Panc1 (cell line): ENCODE data around the gene CYP3A5. TPM values are rescaled to one million over a fixed set of nuclear protein-coding genes. Genes with fewer than 3 reads are reported as not detected.

Experiments used
- ATAC-seq: fragments of 200-7000 bp; cut with Tn5 transposase; 2 replicates; pipeline ENCODE4 v1.9.1; 2020; ENCODE audit warnings: mild to moderate bottlenecking, moderate library complexity
- BruUV-seq: library from RNA; stranded (reverse); fragments of 400-500 nt; replicated peaks from 2 replicates; lab custom pipeline; 2021; lab: Mats Ljungman, UMichigan
- CTCF ChIA-PET: fragments of 300-600 bp; sonication (Branson Sonifier 250); formaldehyde crosslinking; loops from one replicate; lab custom pipeline; 2022; ENCODE audit warnings: antibody characterized with exemption; lab: Charles Lee
- POLR2A ChIA-PET: fragments of 300-600 bp; sonication (Branson Sonifier 250); formaldehyde crosslinking; loops from one replicate; lab custom pipeline; 2022; ENCODE audit warnings: antibody characterized with exemption; lab: Charles Lee
- DNase-seq: peaks from one replicate; pipeline ENCODE4 v3.0.0-alpha.2; 2010; ENCODE audit warnings: low read depth, low spot score
- H3K27ac ChIP-seq: 2 replicates; pipeline ENCODE4 v1.5.1; 2011; ENCODE audit warnings: mild to moderate bottlenecking, low read length, inconsistent platforms
- H3K27me3 ChIP-seq: fragments of 200-500 bp; sonication (Bioruptor generic); 2 replicates; pipeline ENCODE4 v1.6.0; 2014; ENCODE audit warnings: low read length, inconsistent platforms; ENCODE audit not compliant: control insufficient read depth, insufficient read depth
- H3K36me3 ChIP-seq: fragments of 200-500 bp; sonication (Bioruptor generic); 2 replicates; pipeline ENCODE4 v1.5.1; 2014; ENCODE audit warnings: inconsistent platforms, mild to moderate bottlenecking, low read length, moderate library complexity; ENCODE audit not compliant: control insufficient read depth, insufficient read depth
- H3K4me1 ChIP-seq: 2 replicates; pipeline ENCODE4 v1.5.1; 2011; ENCODE audit warnings: inconsistent platforms, mild to moderate bottlenecking, low read length, moderate library complexity; ENCODE audit not compliant: control insufficient read depth, insufficient read depth
- H3K4me3 ChIP-seq, 2 experiments: 2 replicates each; pipeline ENCODE4 v1.5.1; 2011 to 2012; ENCODE audit warnings: low read depth in 2 of 2, low read length in 2 of 2, mild to moderate bottlenecking in 2 of 2, inconsistent platforms in 1 of 2, moderate library complexity in 1 of 2
- H3K9me3 ChIP-seq: fragments of 200-500 bp; sonication (Bioruptor generic); 2 replicates; pipeline ENCODE4 v1.5.1; 2014; ENCODE audit warnings: low read depth, mild to moderate bottlenecking, inconsistent platforms, low read length, moderate library complexity; ENCODE audit not compliant: control insufficient read depth, insufficient read depth
- CTCF ChIP-seq: fragments of 450-650 bp; IDR thresholded peaks from 2 replicates; pipeline ENCODE4 v1.5.1; 2017; ENCODE audit warnings: mild to moderate bottlenecking
- POLR2AphosphoS5 ChIP-seq: IDR thresholded peaks from 2 replicates; pipeline ENCODE4 v1.6.1; 2012; ENCODE audit warnings: mild to moderate bottlenecking, low read depth, low read length, moderate library complexity
- REST ChIP-seq, 2 experiments: IDR thresholded peaks; 2 replicates each; pipeline ENCODE4 v1.6.1; 2011 to 2012; ENCODE audit warnings: low read depth in 2 of 2, control low read depth in 1 of 2, low read length in 1 of 2, mild to moderate bottlenecking in 1 of 2, moderate library complexity in 1 of 2; ENCODE audit not compliant: insufficient read depth in 1 of 2
- SIN3A ChIP-seq: IDR thresholded peaks from 2 replicates; pipeline ENCODE4 v1.6.1; 2012; ENCODE audit warnings: low read depth, mild to moderate bottlenecking, low read length, moderate library complexity, borderline replicate concordance; ENCODE audit not compliant: insufficient read depth
- TCF7L2 ChIP-seq: IDR thresholded peaks from 2 replicates; pipeline ENCODE4 v1.6.1; 2011; ENCODE audit warnings: mild to moderate bottlenecking, low read depth, low read length, inconsistent platforms
- in situ Hi-C: cut with HindIII; loops from 2 replicates; pipeline ENCODE4 v1.10.0; 2016; ENCODE audit warnings: low sequenced_read_pairs, low pct_unique_long_range_greater_than_20kb
- intact Hi-C: fragments of 100-400 bp; cut with micrococcal nuclease; formaldehyde crosslinking; loops from one replicate; pipeline ENCODE4 v1.10.0; 2022; ENCODE audit not compliant: unreplicated experiment
- total RNA-seq: library from RNA; stranded (reverse); gene quantifications from one replicate; pipeline ENCODE4 v1.2.1, GENCODE V29; 2021; ENCODE audit not compliant: unreplicated experiment

Gene CYP3A5
- total RNA-seq, 1 experiment from 2014 or later: 0.31 TPM

- Histone ChIP-seq H3K4me1 (no peaks in the 10 kb centered on the region), H3K27ac (no peak overlapping the region), H3K4me3 (no peak overlapping the region), H3K27me3 (no peaks in the 10 kb centered on the region), H3K9me3 (no peaks in the 10 kb centered on the region), H3K36me3 (no peaks in the 10 kb centered on the region)
- TF ChIP-seq POLR2AphosphoS5 (no peak), TCF7L2 (no peak), CTCF (no peak), SIN3A (no peak), REST (IDR thresholded peaks at IDR 0.05; ENCODE audit: insufficient read depth in 1 of 2, low read depth in 2 of 2, low read length in 1 of 2) (no peak)
- CTCF ChIA-PET: no interaction called here
- POLR2A ChIA-PET: no interaction called here
- in situ Hi-C loops: no loop called here
- intact Hi-C loops: no loop called here
- BruUV-seq: no TSS peak
- ATAC-seq (no peak), DNase-seq (no peak)
Measured at GRCh38 chr7:99599836-99600235, 80.0 kb downstream of the CYP3A5 start.

Other genes starting within 250 kb of the CYP3A5 start
- 15.0 TPM for gene PTCD1, start 241.2 kb downstream of the CYP3A5 start, total RNA-seq
- 57.0 TPM for gene CPSF4, start 241.1 kb downstream of the CYP3A5 start, total RNA-seq
- gene ATP5MF, start 213.8 kb downstream of the CYP3A5 start, total RNA-seq: 476 TPM
- gene ZNF789, start 207.1 kb downstream of the CYP3A5 start, total RNA-seq: 15.1 TPM
- 20.0 TPM for gene ZNF394, start 179.7 kb downstream of the CYP3A5 start, total RNA-seq
- 17.5 TPM for gene ZKSCAN5, start 175.3 kb downstream of the CYP3A5 start, total RNA-seq
- 4.6 TPM for gene FAM200A, start 127.9 kb downstream of the CYP3A5 start, total RNA-seq
- 54.9 TPM for gene ZNF655, start 121.4 kb downstream of the CYP3A5 start, total RNA-seq
- gene TMEM225B, start 81.7 kb downstream of the CYP3A5 start, total RNA-seq: 0.31 TPM
- gene ZSCAN25, start 63.0 kb downstream of the CYP3A5 start, total RNA-seq: 14.8 TPM
- gene CYP3A7, start 55.2 kb upstream of the CYP3A5 start, total RNA-seq: not detected
- gene CYP3A4, start 104.2 kb upstream of the CYP3A5 start, total RNA-seq: 0.15 TPM
- not detected for gene CYP3A43, start 148.0 kb upstream of the CYP3A5 start, total RNA-seq
- gene OR2AE1, start 197.0 kb upstream of the CYP3A5 start, total RNA-seq: not detected
- gene TRIM4, start 239.5 kb upstream of the CYP3A5 start, total RNA-seq: 28.1 TPM
- gene GJC3, start 249.6 kb upstream of the CYP3A5 start, total RNA-seq: not detected